Calu3 (cell line): ENCODE results near the gene LRP2BP. TPM values are rescaled to one million over a fixed set of nuclear protein-coding genes. Genes with fewer than 3 reads are reported as not detected.

Experiments
- BruUV-seq: library from RNA; stranded (reverse); fragments of 400-500 nt; replicated peaks from 2 replicates; lab custom pipeline; 2021; lab: Mats Ljungman, UMichigan
- CTCF ChIA-PET: fragments of 300-600 bp; sonication (Branson Sonifier 250); formaldehyde crosslinking; loops from one replicate; lab custom pipeline; 2022; ENCODE audit warnings: antibody characterized with exemption; lab: Charles Lee
- DNase-seq: peaks from one replicate; pipeline ENCODE4 v3.0.0; 2022
- H3K27ac Mint-ChIP-seq: one replicate; pipeline ENCODE4 v1.8.0; 2022; ENCODE audit warnings: mixed read lengths; ENCODE audit not compliant: unreplicated experiment
- H3K27me3 Mint-ChIP-seq: one replicate; pipeline ENCODE4 v1.8.0; 2022; ENCODE audit warnings: mixed read lengths; ENCODE audit not compliant: unreplicated experiment
- H3K36me3 Mint-ChIP-seq: one replicate; pipeline ENCODE4 v1.8.0; 2022; ENCODE audit warnings: mild to moderate bottlenecking, moderate library complexity, mixed read lengths; ENCODE audit not compliant: insufficient read depth, unreplicated experiment
- H3K4me1 Mint-ChIP-seq: one replicate; pipeline ENCODE4 v1.8.0; 2022; ENCODE audit warnings: mild to moderate bottlenecking, low read depth, mixed read lengths; ENCODE audit not compliant: unreplicated experiment
- H3K4me3 Mint-ChIP-seq: one replicate; pipeline ENCODE4 v1.8.0; 2022; ENCODE audit warnings: mild to moderate bottlenecking, low read depth, moderate library complexity, mixed read lengths; ENCODE audit not compliant: unreplicated experiment
- H3K9me3 Mint-ChIP-seq: one replicate; pipeline ENCODE4 v1.8.0; 2022; ENCODE audit warnings: low read depth, mixed read lengths; ENCODE audit not compliant: unreplicated experiment
- CTCF ChIP-seq: fragments of 200-600 bp; IDR thresholded peaks from one replicate; pipeline ENCODE4 v1.8.0; 2022; ENCODE audit warnings: antibody characterized with exemption; ENCODE audit not compliant: unreplicated experiment
- intact Hi-C: fragments of 100-400 bp; cut with micrococcal nuclease; formaldehyde crosslinking; loops from one replicate; pipeline ENCODE4 v1.10.0; 2022; ENCODE audit not compliant: unreplicated experiment
- total RNA-seq: library from RNA; stranded (reverse); gene quantifications from 2 replicates; pipeline ENCODE4 v1.2.3, GENCODE V29; 2022

LRP2BP gene
- total RNA-seq, 1 experiment from 2014 or later: 0.47 TPM

- no peaks in the 10 kb centered on the region for H3K9me3 Mint-ChIP-seq
- DNase-seq: no peak
- intact Hi-C loops: loop anchor here (5.0 kb wide), 1 partner anchor 172 kb away; no protein-coding TSS in a partner anchor
- peak overlapping the region; percentile 75 for H3K27ac Mint-ChIP-seq
- TSS peak; percentile 57 for BruUV-seq
- H3K4me3 Mint-ChIP-seq: peak overlapping the region; percentile 79
- TF ChIP-seq CTCF: no peak
- peaks cover 20% of the 10 kb centered on the region for H3K36me3 Mint-ChIP-seq
- H3K4me1 Mint-ChIP-seq: peaks cover 8% of the 10 kb centered on the region
- CTCF ChIA-PET: interaction anchor here (1.9 kb wide), 1 partner anchor 173 kb away, joined by 4 read pairs; no protein-coding TSS in a partner anchor
- H3K27me3 Mint-ChIP-seq: no peaks in the 10 kb centered on the region
Measured at GRCh38 chr4:185424905-185425646, 29.4 kb upstream of the LRP2BP start.

- Mint-ChIP-seq H3K27ac (no peak overlapping the region), H3K27me3 (no peaks in the 10 kb centered on the region), H3K36me3 (peaks cover 24% of the 10 kb centered on the region), H3K9me3 (no peaks in the 10 kb centered on the region), H3K4me1 (peaks cover 8% of the 10 kb centered on the region), H3K4me3 (no peak overlapping the region)
- CTCF ChIA-PET: no interaction called here
- TF ChIP-seq CTCF: no peak
- no peak for DNase-seq
- intact Hi-C loops: no loop called here
- no TSS peak for BruUV-seq
Measured at GRCh38 chr4:185421366-185422124, 25.8 kb upstream of the LRP2BP start.

GRCh38 chr4:185416955-185417354, 21.2 kb upstream of the LRP2BP start:
- no peak overlapping the region for H3K4me3 Mint-ChIP-seq
- no peak for DNase-seq
- no peak overlapping the region for H3K27ac Mint-ChIP-seq
- no peaks in the 10 kb centered on the region for H3K9me3 Mint-ChIP-seq
- peaks cover 5% of the 10 kb centered on the region for H3K36me3 Mint-ChIP-seq
- no peaks in the 10 kb centered on the region for H3K4me1 Mint-ChIP-seq
- BruUV-seq: no TSS peak
- CTCF ChIA-PET: no interaction called here
- H3K27me3 Mint-ChIP-seq: no peaks in the 10 kb centered on the region
- no peak for TF ChIP-seq CTCF
- intact Hi-C loops: no loop called here

- intact Hi-C loops: no loop called here
- no TSS peak for BruUV-seq
- no peak for TF ChIP-seq CTCF
- Mint-ChIP-seq H3K36me3 (peaks cover 8% of the 10 kb centered on the region), H3K4me1 (no peaks in the 10 kb centered on the region), H3K27me3 (no peaks in the 10 kb centered on the region), H3K27ac (no peak overlapping the region), H3K4me3 (no peak overlapping the region), H3K9me3 (peaks cover 3% of the 10 kb centered on the region)
- DNase-seq: no peak
- CTCF ChIA-PET: no interaction called here
Measured at GRCh38 chr4:185412412-185412811, 16.7 kb upstream of the LRP2BP start.
